ENCODE results near the gene APH1A.

APH1A gene

GRCh38 chr1:150271291-150271959, 2.6 kb upstream of the APH1A start:
- no peak for TF ChIP-seq MYC (IDR thresholded peaks at IDR 0.05; ENCODE audit: low read depth, low read length)
- no peak for TF ChIP-seq POLR2A (IDR thresholded peaks at IDR 0.05; ENCODE audit: extremely low read depth, insufficient read length)
- TF ChIP-seq MAX (IDR thresholded peaks at IDR 0.05; ENCODE audit: low read depth, low read length), result no peak
- no peak for TF ChIP-seq CTCF (IDR thresholded peaks at IDR 0.05; ENCODE audit: low read depth, low read length)
- no peak overlapping the region for H3K4me3 ChIP-seq (ENCODE audit: low read depth, low read length)
- DNase-seq (ENCODE audit: low read depth), result no peak

- H3K4me3 ChIP-seq (ENCODE audit: low read depth, low read length), result peak overlapping the region; percentile 98
- no peak for DNase-seq (ENCODE audit: low read depth)
- TF ChIP-seq MAX (IDR thresholded peaks at IDR 0.05; ENCODE audit: low read depth, low read length), result no peak
- no peak for TF ChIP-seq POLR2A (IDR thresholded peaks at IDR 0.05; ENCODE audit: extremely low read depth, insufficient read length)
- TF ChIP-seq CTCF (IDR thresholded peaks at IDR 0.05; ENCODE audit: low read depth, low read length), result no peak
- TF ChIP-seq MYC (IDR thresholded peaks at IDR 0.05; ENCODE audit: low read depth, low read length), result no peak
These were observed 635 bp upstream of the APH1A start for GRCh38 chr1:150269451-150269850.

- H3K4me3 ChIP-seq (ENCODE audit: low read depth, low read length), result peak overlapping the region; percentile 98
- TF ChIP-seq CTCF (IDR thresholded peaks at IDR 0.05; ENCODE audit: low read depth, low read length), result no peak
- TF ChIP-seq MYC (IDR thresholded peaks at IDR 0.05; ENCODE audit: low read depth, low read length), result no peak
- no peak; the same call in 1 of the 2 replicates for TF ChIP-seq MAX (IDR thresholded peaks at IDR 0.05; ENCODE audit: low read depth, low read length)
- TF ChIP-seq POLR2A (IDR thresholded peaks at IDR 0.05; ENCODE audit: extremely low read depth, insufficient read length), result no peak
- no peak for DNase-seq (ENCODE audit: low read depth)
These were observed 494 bp downstream of the APH1A start for GRCh38 chr1:150268340-150268704.

- peak overlapping the region; percentile 98 for H3K4me3 ChIP-seq (ENCODE audit: low read depth, low read length)
- no peak for DNase-seq (ENCODE audit: low read depth)
- TF ChIP-seq CTCF (IDR thresholded peaks at IDR 0.05; ENCODE audit: low read depth, low read length) (no peak), POLR2A (IDR thresholded peaks at IDR 0.05; ENCODE audit: extremely low read depth, insufficient read length) (no peak), MYC (IDR thresholded peaks at IDR 0.05; ENCODE audit: low read depth, low read length) (no peak), MAX (IDR thresholded peaks at IDR 0.05; ENCODE audit: low read depth, low read length) (no peak)
These were observed 920 bp downstream of the APH1A start for GRCh38 chr1:150267896-150268295.

GRCh38 chr1:150263549-150263948, 5.3 kb downstream of the APH1A start:
- no peak for DNase-seq (ENCODE audit: low read depth)
- no peak for TF ChIP-seq POLR2A (IDR thresholded peaks at IDR 0.05; ENCODE audit: extremely low read depth, insufficient read length)
- TF ChIP-seq CTCF (IDR thresholded peaks at IDR 0.05; ENCODE audit: low read depth, low read length), result no peak
- TF ChIP-seq MYC (IDR thresholded peaks at IDR 0.05; ENCODE audit: low read depth, low read length), result no peak
- TF ChIP-seq MAX (IDR thresholded peaks at IDR 0.05; ENCODE audit: low read depth, low read length), result no peak
- H3K4me3 ChIP-seq (ENCODE audit: low read depth, low read length), result no peak overlapping the region

All from NB4 (cell line).